Endothelial cell of umbilical vein (primary cell): ENCODE data around the gene CIITA. TPM values are rescaled to one million over a fixed set of nuclear protein-coding genes. Genes with fewer than 3 reads are reported as not detected.

Experiments
- BruUV-seq: library from RNA; stranded (reverse); fragments of 400-500 nt; replicated peaks from 2 replicates; lab custom pipeline; 2021; lab: Mats Ljungman, UMichigan
- CTCF ChIA-PET: fragments of 300-600, 350-600 bp; sonication (Branson Sonifier 250); formaldehyde crosslinking; loops from one replicate; lab custom pipeline; 2021; ENCODE audit warnings: antibody characterized with exemption, inconsistent platforms; lab: Charles Lee
- POLR2A ChIA-PET: fragments of 300-600, 350-600 bp; sonication (Branson Sonifier 250); formaldehyde crosslinking; loops from one replicate; lab custom pipeline; 2021; ENCODE audit warnings: antibody characterized with exemption, inconsistent platforms; lab: Charles Lee
- DNase-seq: peaks from one replicate; pipeline ENCODE4 v3.0.0-alpha.2; 2011; ENCODE audit warnings: low read depth, low spot score
- FAIRE-seq: peaks from 2 replicates; lab custom pipeline; 2011; peaks lifted over from hg19 to GRCh38; lab: Jason Lieb, UNC
- H2AFZ ChIP-seq: 2 replicates; pipeline ENCODE4 v1.6.0; 2012; ENCODE audit warnings: low read depth, low read length, control low read depth, inconsistent platforms
- H3K27ac ChIP-seq: 2 replicates; pipeline ENCODE4 v1.5.1; 2011; ENCODE audit warnings: low read depth, mild to moderate bottlenecking, control low read depth, low read length, moderate library complexity; ENCODE audit not compliant: insufficient read depth
- H3K27me3 ChIP-seq, 2 experiments: 2 replicates each; pipeline versions ENCODE4 v1.6.0 to v1.6.1; 2011; ENCODE audit warnings: low read length in 2 of 2, mixed read lengths in 1 of 2; ENCODE audit not compliant: control insufficient read depth in 2 of 2, insufficient read depth in 2 of 2
- H3K36me3 ChIP-seq, 2 experiments: 2 replicates in 1 of 2; 3 replicates in 1 of 2; pipeline ENCODE4 v1.5.1; 2011; ENCODE audit warnings: low read length in 2 of 2, mild to moderate bottlenecking in 1 of 2, moderate library complexity in 1 of 2; ENCODE audit not compliant: control insufficient read depth in 2 of 2, insufficient read depth in 2 of 2; ENCODE audit errors: extremely low read depth in 1 of 2
- H3K4me1 ChIP-seq: 3 replicates; pipeline ENCODE4 v1.5.1; 2011; ENCODE audit warnings: mild to moderate bottlenecking, low read length; ENCODE audit not compliant: control insufficient read depth, insufficient read depth; ENCODE audit errors: extremely low read depth
- H3K4me2 ChIP-seq: 2 replicates; pipeline ENCODE4 v1.6.1; 2011; ENCODE audit warnings: low read length, control low read depth, mixed read lengths; ENCODE audit not compliant: insufficient read depth
- H3K4me3 ChIP-seq, 3 experiments: fragments of 200-600 bp in 1 of 3; sonication (generic), shearing (Covaris generic) in 1 of 3; replicated peaks in 1 of 3; 2 replicates each; pipeline ENCODE4 v1.5.1; 2011 to 2016; ENCODE audit warnings: control low read depth in 3 of 3, low read length in 3 of 3, mild to moderate bottlenecking in 2 of 3, inconsistent platforms in 1 of 3, low read depth in 1 of 3, moderate library complexity in 1 of 3; ENCODE audit not compliant: insufficient read depth in 1 of 3
- H3K79me2 ChIP-seq: 2 replicates; pipeline ENCODE4 v1.6.0; 2012; ENCODE audit warnings: low read length, inconsistent platforms; ENCODE audit not compliant: control insufficient read depth, insufficient read depth
- H3K9ac ChIP-seq: replicated peaks from 2 replicates; pipeline ENCODE3; 2011; ENCODE audit warnings: low read length, control low read depth; ENCODE audit not compliant: insufficient read depth; ENCODE audit errors: extremely low read depth
- H3K9me1 ChIP-seq: replicated peaks from 3 replicates; pipeline ENCODE4 v1.6.0; 2011; ENCODE audit warnings: mild to moderate bottlenecking, low read length; ENCODE audit not compliant: control insufficient read depth, insufficient read depth; ENCODE audit errors: extremely low read depth
- H3K9me3 ChIP-seq: replicated peaks from 2 replicates; pipeline ENCODE4 v1.5.1; 2012; ENCODE audit warnings: low read length, inconsistent platforms; ENCODE audit not compliant: control insufficient read depth, insufficient read depth
- H4K20me1 ChIP-seq: replicated peaks from 2 replicates; pipeline ENCODE3; 2011; ENCODE audit warnings: mild to moderate bottlenecking, low read length; ENCODE audit not compliant: control insufficient read depth, insufficient read depth; ENCODE audit errors: extremely low read depth
- EZH2 ChIP-seq: IDR thresholded peaks from 2 replicates; pipeline ENCODE4 v1.6.1; 2012; ENCODE audit warnings: borderline replicate concordance, low read depth, mild to moderate bottlenecking, moderate library complexity, low read length, inconsistent platforms; ENCODE audit not compliant: severe bottlenecking
- FOS ChIP-seq: IDR thresholded peaks from 2 replicates; pipeline ENCODE4 v1.6.1; 2011; ENCODE audit warnings: mild to moderate bottlenecking, low read length, moderate library complexity, borderline replicate concordance; ENCODE audit not compliant: insufficient read depth
- GATA2 ChIP-seq: IDR thresholded peaks from 2 replicates; pipeline ENCODE4 v1.7.0; 2011; ENCODE audit warnings: low read depth, mild to moderate bottlenecking, moderate library complexity, mixed read lengths, low read length; ENCODE audit not compliant: insufficient read length, insufficient read depth
- JUN ChIP-seq: IDR thresholded peaks from 2 replicates; pipeline ENCODE4 v1.6.1; 2011; ENCODE audit warnings: borderline replicate concordance, low read depth; ENCODE audit not compliant: insufficient read length, insufficient read depth
- MYC ChIP-seq: IDR thresholded peaks from one replicate; pipeline ENCODE4 v1.6.1; 2011; ENCODE audit warnings: mild to moderate bottlenecking, low read depth, low read length
- POLR2A ChIP-seq: IDR thresholded peaks from 2 replicates; pipeline ENCODE4 v1.6.1; 2012; ENCODE audit warnings: low read depth, mild to moderate bottlenecking, control low read depth, low read length
- POLR2AphosphoS5 ChIP-seq: IDR thresholded peaks from 2 replicates; pipeline ENCODE4 v1.6.1; 2012; ENCODE audit warnings: low read depth, mild to moderate bottlenecking, control low read depth, low read length, moderate library complexity; ENCODE audit not compliant: insufficient read depth
- dilution Hi-C: fragments of 300-500 bp; cut with MboI; formaldehyde crosslinking; loops from one replicate; pipeline ENCODE4 v1.15.0; 2019; ENCODE audit warnings: low sequenced_read_pairs; ENCODE audit not compliant: extremely low pct_ligation_motif_present
- intact Hi-C: fragments of 100-400 bp; cut with micrococcal nuclease; formaldehyde crosslinking; loops from one replicate; pipeline ENCODE4 v1.10.0; 2022
- polyA plus RNA-seq, 4 experiments: library from polyadenylated mRNA; depleted of rRNA in 3 of 4; stranded (reverse) in 3 of 4; unstranded in 1 of 4; fragments of >200 nt; gene quantifications; 2 replicates each; pipeline versions ENCODE4 v1.2.1 to v1.2.3, GENCODE V29; 2011 to 2012; ENCODE audit warnings: missing spikeins in 1 of 4
- total RNA-seq: library from RNA; stranded (reverse); gene quantifications from 2 replicates; pipeline ENCODE4 v1.2.3, GENCODE V29; 2021
- TF ChIP-seq, protein P1 (sequence below), 2 donors: IDR thresholded peaks; 1 replicate in 1 of 2; 2 replicates in 1 of 2; pipeline ENCODE4 v1.5.1; 2011; ENCODE audit warnings: low read length in 2 of 2, mild to moderate bottlenecking in 2 of 2, moderate library complexity in 2 of 2, control low read depth in 1 of 2, inconsistent platforms in 1 of 2, low read depth in 1 of 2; ENCODE audit not compliant: insufficient read depth in 1 of 2; ENCODE audit errors: extremely low read depth in 1 of 2
- TF ChIP-seq, protein P2 (sequence below): IDR thresholded peaks from 2 replicates; pipeline ENCODE4 v1.6.1; 2011; ENCODE audit not compliant: insufficient read depth, insufficient read length

Gene CIITA
- total and polyA plus RNA-seq, 2 donors (not counting 3 experiments of a cell fraction or from before 2014, with no cell fraction given): not detected

DNA sequence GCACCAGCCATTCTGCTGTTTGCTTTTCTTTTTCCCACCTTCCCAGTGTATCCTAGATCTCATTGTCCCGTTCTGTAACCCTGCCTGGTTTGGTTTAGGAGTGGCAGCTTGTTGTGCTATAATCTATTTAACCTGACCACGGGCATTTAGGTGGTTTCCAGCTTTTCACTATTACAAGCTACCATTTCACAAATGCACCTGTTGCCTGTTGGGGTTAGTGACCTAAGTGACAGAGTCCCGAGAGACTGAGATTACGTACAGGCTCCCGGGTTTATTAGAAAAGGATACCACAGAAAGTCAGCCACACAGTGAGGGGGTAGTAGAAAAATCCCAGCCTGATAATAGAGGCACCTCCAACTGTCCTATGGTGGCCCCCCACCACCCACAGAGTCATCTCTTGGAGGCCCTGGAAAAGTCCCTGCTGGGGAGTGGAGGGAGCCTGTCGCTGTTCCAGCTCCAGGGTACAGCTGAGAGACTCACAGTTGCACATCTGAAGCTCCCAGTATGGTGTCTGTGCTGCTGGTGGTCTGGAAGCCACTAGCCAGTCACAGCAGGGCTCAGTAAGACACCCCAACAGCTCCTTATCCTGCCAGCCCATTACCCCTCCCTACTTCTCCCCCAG lies 88.5 kb downstream of the CIITA start:
- Histone ChIP-seq H3K27ac (no peak overlapping the region), H3K27me3 (no peaks in the 10 kb centered on the region), H3K4me1 (no peaks in the 10 kb centered on the region), H3K4me3 (no peak overlapping the region), H4K20me1 (no peaks in the 10 kb centered on the region), H3K79me2 (no peaks in the 10 kb centered on the region), H3K9me3 (no peaks in the 10 kb centered on the region), H3K9me1 (no peaks in the 10 kb centered on the region), H3K9ac (no peak overlapping the region), H3K36me3 (peaks cover 4 to 6% of the 10 kb centered on the region in 2 experiments), H3K4me2 (no peak overlapping the region), H2AFZ (no peak overlapping the region)
- TF ChIP-seq, protein P1, sequence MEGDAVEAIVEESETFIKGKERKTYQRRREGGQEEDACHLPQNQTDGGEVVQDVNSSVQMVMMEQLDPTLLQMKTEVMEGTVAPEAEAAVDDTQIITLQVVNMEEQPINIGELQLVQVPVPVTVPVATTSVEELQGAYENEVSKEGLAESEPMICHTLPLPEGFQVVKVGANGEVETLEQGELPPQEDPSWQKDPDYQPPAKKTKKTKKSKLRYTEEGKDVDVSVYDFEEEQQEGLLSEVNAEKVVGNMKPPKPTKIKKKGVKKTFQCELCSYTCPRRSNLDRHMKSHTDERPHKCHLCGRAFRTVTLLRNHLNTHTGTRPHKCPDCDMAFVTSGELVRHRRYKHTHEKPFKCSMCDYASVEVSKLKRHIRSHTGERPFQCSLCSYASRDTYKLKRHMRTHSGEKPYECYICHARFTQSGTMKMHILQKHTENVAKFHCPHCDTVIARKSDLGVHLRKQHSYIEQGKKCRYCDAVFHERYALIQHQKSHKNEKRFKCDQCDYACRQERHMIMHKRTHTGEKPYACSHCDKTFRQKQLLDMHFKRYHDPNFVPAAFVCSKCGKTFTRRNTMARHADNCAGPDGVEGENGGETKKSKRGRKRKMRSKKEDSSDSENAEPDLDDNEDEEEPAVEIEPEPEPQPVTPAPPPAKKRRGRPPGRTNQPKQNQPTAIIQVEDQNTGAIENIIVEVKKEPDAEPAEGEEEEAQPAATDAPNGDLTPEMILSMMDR (IDR thresholded peaks at IDR 0.05; ENCODE audit: extremely low read depth in 1 of 2, insufficient read depth in 1 of 2, low read depth in 1 of 2, low read length in 2 of 2): no peak
- TF ChIP-seq FOS (no peak), POLR2A (no peak), POLR2AphosphoS5 (no peak), EZH2 (no peak), MYC (no peak), JUN (no peak), GATA2 (no peak)
- TF ChIP-seq, protein P2, sequence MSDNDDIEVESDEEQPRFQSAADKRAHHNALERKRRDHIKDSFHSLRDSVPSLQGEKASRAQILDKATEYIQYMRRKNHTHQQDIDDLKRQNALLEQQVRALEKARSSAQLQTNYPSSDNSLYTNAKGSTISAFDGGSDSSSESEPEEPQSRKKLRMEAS: no peak
- no TSS peak for BruUV-seq
- DNase-seq: no peak
- intact Hi-C loops (no loop called here), dilution Hi-C loops (no loop called here)
- FAIRE-seq: no peak
- CTCF ChIA-PET: interaction anchor here (1.9 to 12.3 kb wide), 3 partner anchors 12 to 392 kb away, joined by 5 to 347 read pairs (median 70); partner anchors contain the start of gene SOCS1
- POLR2A ChIA-PET: interaction anchor here (3.6 kb wide), 1 partner anchor 290 kb away, joined by 22 read pairs; the partner anchor contains the start of gene SOCS1
